HG03196 (cell line): Measurements from ENCODE around the gene TARM1.
A peak's percentile ranks its signal among the peaks of the same experiment; 100 is the strongest.

ENCODE experiments used
- ATAC-seq: cut with Tn5 transposase; IDR thresholded peaks from one replicate; pipeline ENCODE4 v1.9.1; 2021; ENCODE audit not compliant: unreplicated experiment

Gene TARM1

GRCh38 chr19:54081032-54081431, at the start of gene TARM1:
TARM1 (minus strand) TSS chr19:54081365; CDS start chr19:54081340, 25 bp downstream.
- no peak for ATAC-seq

- ATAC-seq, result no peak
Observed at GRCh38 chr19:54129617-54129996, 48.4 kb upstream of the TARM1 start.

GRCh38 chr19:54128796-54129616, 47.8 kb upstream of the TARM1 start:
- no peak for ATAC-seq

- ATAC-seq, result no peak
Observed at GRCh38 chr19:54128441-54128725, 47.2 kb upstream of the TARM1 start.

- no peak for ATAC-seq
Observed at GRCh38 chr19:54127688-54128440, 46.7 kb upstream of the TARM1 start.

- no peak for ATAC-seq
Observed at GRCh38 chr19:54125713-54126112, 44.5 kb upstream of the TARM1 start.

GRCh38 chr19:54124393-54124792, 43.2 kb upstream of the TARM1 start:
- ATAC-seq, result no peak

GRCh38 chr19:54123682-54124081, 42.5 kb upstream of the TARM1 start:
- no peak for ATAC-seq

- no peak for ATAC-seq
Observed at GRCh38 chr19:54121259-54121658, 40.1 kb upstream of the TARM1 start.

GRCh38 chr19:54115109-54116063, 34.2 kb upstream of the TARM1 start, which contains the start of the genes PRPF31 and TFPT:
PRPF31 (plus strand) TSS chr19:54115754; CDS start chr19:54118279, 2,525 bp downstream.
TFPT (minus strand) TSS chr19:54115657; CDS start chr19:54115269, 388 bp downstream.
- peak; percentile 74 for ATAC-seq

- peak; percentile 28 for ATAC-seq
Observed at GRCh38 chr19:54114340-54115108, 33.4 kb upstream of the TARM1 start.

- no peak for ATAC-seq
Observed at GRCh38 chr19:54109651-54110050, 28.5 kb upstream of the TARM1 start.

- no peak for ATAC-seq
Observed at GRCh38 chr19:54108496-54108895, 27.3 kb upstream of the TARM1 start.

GRCh38 chr19:54107876-54108490, 26.8 kb upstream of the TARM1 start:
- no peak for ATAC-seq

GRCh38 chr19:54106716-54107115, 25.6 kb upstream of the TARM1 start:
- no peak for ATAC-seq

GRCh38 chr19:54105796-54106195, 24.6 kb upstream of the TARM1 start:
- no peak for ATAC-seq

- ATAC-seq, result no peak
Observed at GRCh38 chr19:54104998-54105715, 24.0 kb upstream of the TARM1 start.

GRCh38 chr19:54102421-54103169, 21.4 kb upstream of the TARM1 start, which contains the start of gene NDUFA3:
NDUFA3 (plus strand) TSS chr19:54102855; CDS start chr19:54102879, 24 bp downstream.
- ATAC-seq, result peak; percentile 93
